Fibroblast of peridontal ligament (primary cell): Measurements from ENCODE around the gene CFAP20DC.
A peak's percentile ranks its signal among the peaks of the same experiment; 100 is the strongest.
"Not testable (repeated sequence)": the region's sequence is repeated elsewhere in the genome, so short reads cannot be mapped to it uniquely, and the experiment has no call there.

Experiments
- DNase-seq: peaks from one replicate; pipeline ENCODE4 v3.0.0-alpha.2; 2010; ENCODE audit errors: extremely low read depth

CFAP20DC gene

GRCh38 chr3:59049671-59050331, at the start of gene CFAP20DC:
TSS of gene CFAP20DC (minus strand) at chr3:59050025. CDS start at chr3:59049631, 394 bp downstream.
- peak; percentile 93 for DNase-seq

- peak; percentile 46 for DNase-seq
These were observed 48.7 kb upstream of the CFAP20DC start for GRCh38 chr3:59098516-59098915.

- DNase-seq, result peak; percentile 60
These were observed 44.6 kb upstream of the CFAP20DC start for GRCh38 chr3:59094446-59094845.

GRCh38 chr3:59093521-59093920, 43.7 kb upstream of the CFAP20DC start:
- DNase-seq, result no peak

- no peak for DNase-seq
These were observed 38.9 kb upstream of the CFAP20DC start for GRCh38 chr3:59088761-59089160.

- no peak for DNase-seq
These were observed 36.2 kb upstream of the CFAP20DC start for GRCh38 chr3:59085976-59086375.

GRCh38 chr3:59084583-59084982, 34.8 kb upstream of the CFAP20DC start:
- DNase-seq, result peak; percentile 59

- DNase-seq, result no peak
These were observed 32.3 kb upstream of the CFAP20DC start for GRCh38 chr3:59082106-59082505.

GRCh38 chr3:59081071-59081470, 31.2 kb upstream of the CFAP20DC start:
- DNase-seq, result no peak

- no peak for DNase-seq
These were observed 30.1 kb upstream of the CFAP20DC start for GRCh38 chr3:59079962-59080361.

GRCh38 chr3:59074764-59075163, 24.9 kb upstream of the CFAP20DC start:
- DNase-seq, result no peak

- no peak for DNase-seq
These were observed 22.9 kb upstream of the CFAP20DC start for GRCh38 chr3:59072681-59073080.

- no peak for DNase-seq
These were observed 20.0 kb upstream of the CFAP20DC start for GRCh38 chr3:59069838-59070237.

- DNase-seq, result no peak
These were observed 15.4 kb upstream of the CFAP20DC start for GRCh38 chr3:59065240-59065639.

GRCh38 chr3:59064728-59065127, 14.9 kb upstream of the CFAP20DC start:
- DNase-seq, result no peak

- DNase-seq, result no peak
These were observed 14.5 kb upstream of the CFAP20DC start for GRCh38 chr3:59064276-59064675.

- peak; percentile 51 for DNase-seq
These were observed 6.9 kb upstream of the CFAP20DC start for GRCh38 chr3:59056706-59057105.

- DNase-seq, result peak; percentile 61
These were observed 3.1 kb upstream of the CFAP20DC start for GRCh38 chr3:59052803-59053411.

GRCh38 chr3:59050811-59051414, 1.1 kb upstream of the CFAP20DC start:
- not testable (repeated sequence) for DNase-seq

- DNase-seq, result no peak
These were observed 3.0 kb downstream of the CFAP20DC start for GRCh38 chr3:59046839-59047238.

GRCh38 chr3:59043391-59043790, 6.4 kb downstream of the CFAP20DC start:
- DNase-seq, result no peak

GRCh38 chr3:59040902-59041301, 8.9 kb downstream of the CFAP20DC start:
- DNase-seq, result peak; percentile 96

- no peak for DNase-seq
These were observed 22.2 kb downstream of the CFAP20DC start for GRCh38 chr3:59027607-59028006.
